Activated naive CD8-positive, alpha-beta T cell treated with anti-CD3 and anti-CD28 coated beads, Interleukin-2, amount 50 U/mL, for 24 hours (primary cell): ENCODE measurements around the gene NR3C2.
A peak's percentile ranks its signal among the peaks of the same experiment; 100 is the strongest.

Experiments used
- ATAC-seq: fragments of 150-1000 bp; cut with Tn5 transposase; one replicate; pipeline ENCODE4 v1.10.0; 2021
- DNase-seq: peaks from one replicate; pipeline ENCODE4 v3.0.0; 2021
- H3K27ac Mint-ChIP-seq: one replicate; pipeline ENCODE4 v1.8.0; 2021; ENCODE audit warnings: mild to moderate bottlenecking, mixed read lengths
- H3K27me3 Mint-ChIP-seq: one replicate; pipeline ENCODE4 v1.8.0; 2021; ENCODE audit warnings: mixed read lengths
- H3K36me3 Mint-ChIP-seq: one replicate; pipeline ENCODE4 v1.8.0; 2021; ENCODE audit warnings: low read depth, mixed read lengths
- H3K4me1 Mint-ChIP-seq: one replicate; pipeline ENCODE4 v1.8.0; 2021; ENCODE audit warnings: mixed read lengths
- H3K4me3 Mint-ChIP-seq: one replicate; pipeline ENCODE4 v1.8.0; 2021; ENCODE audit warnings: mild to moderate bottlenecking, moderate library complexity, mixed read lengths
- H3K9me3 Mint-ChIP-seq: one replicate; pipeline ENCODE4 v1.8.0; 2021; ENCODE audit warnings: mixed read lengths

The NR3C2 gene

DNA sequence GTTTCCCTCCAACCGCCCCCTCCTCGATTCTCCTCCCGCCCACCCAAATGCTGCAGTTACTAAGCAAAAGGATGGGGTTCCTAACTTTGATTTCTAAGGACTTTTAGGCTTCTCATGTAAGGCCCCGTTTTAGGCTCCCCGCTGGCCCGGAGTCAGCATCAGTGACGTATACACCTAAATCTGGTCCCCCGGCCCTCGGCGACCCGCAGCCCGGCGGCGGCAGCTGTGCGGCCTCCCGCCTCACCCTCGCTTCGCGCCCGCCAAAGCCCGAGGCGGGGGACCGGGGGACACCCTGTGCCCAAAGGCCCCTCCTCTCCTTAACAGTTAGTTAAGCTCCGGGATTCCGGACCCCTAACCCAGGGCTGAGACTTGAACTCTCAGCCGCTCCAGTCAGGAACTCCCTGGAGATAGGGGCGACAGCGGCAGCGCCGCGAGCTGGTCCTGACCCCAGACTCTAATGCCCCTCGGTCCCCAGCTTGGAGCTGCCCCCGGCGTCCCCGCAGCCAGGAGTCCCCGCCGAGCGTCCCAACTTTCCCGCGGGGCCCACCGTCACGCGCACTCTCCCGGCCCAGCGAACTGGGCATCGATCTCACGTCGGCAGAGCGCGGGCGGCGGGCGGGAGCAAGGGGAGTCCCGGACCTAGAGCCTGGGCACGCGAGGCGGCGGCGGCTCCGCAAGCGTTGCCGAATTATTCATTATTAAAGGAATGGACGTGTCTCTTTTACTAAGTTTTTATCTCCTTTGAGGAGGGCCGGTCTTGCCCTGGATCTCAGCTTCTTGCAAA lies 1.5 kb upstream of the NR3C2 start:
- peak; percentile 51 for DNase-seq
- Mint-ChIP-seq H3K9me3 (no peaks in the 10 kb centered on the region), H3K4me3 (peak overlapping the region; percentile 94), H3K4me1 (peaks cover 48% of the 10 kb centered on the region), H3K27ac (peak overlapping the region; percentile 84), H3K27me3 (peaks cover 4% of the 10 kb centered on the region), H3K36me3 (no peaks in the 10 kb centered on the region)
- no peak for ATAC-seq

DNA sequence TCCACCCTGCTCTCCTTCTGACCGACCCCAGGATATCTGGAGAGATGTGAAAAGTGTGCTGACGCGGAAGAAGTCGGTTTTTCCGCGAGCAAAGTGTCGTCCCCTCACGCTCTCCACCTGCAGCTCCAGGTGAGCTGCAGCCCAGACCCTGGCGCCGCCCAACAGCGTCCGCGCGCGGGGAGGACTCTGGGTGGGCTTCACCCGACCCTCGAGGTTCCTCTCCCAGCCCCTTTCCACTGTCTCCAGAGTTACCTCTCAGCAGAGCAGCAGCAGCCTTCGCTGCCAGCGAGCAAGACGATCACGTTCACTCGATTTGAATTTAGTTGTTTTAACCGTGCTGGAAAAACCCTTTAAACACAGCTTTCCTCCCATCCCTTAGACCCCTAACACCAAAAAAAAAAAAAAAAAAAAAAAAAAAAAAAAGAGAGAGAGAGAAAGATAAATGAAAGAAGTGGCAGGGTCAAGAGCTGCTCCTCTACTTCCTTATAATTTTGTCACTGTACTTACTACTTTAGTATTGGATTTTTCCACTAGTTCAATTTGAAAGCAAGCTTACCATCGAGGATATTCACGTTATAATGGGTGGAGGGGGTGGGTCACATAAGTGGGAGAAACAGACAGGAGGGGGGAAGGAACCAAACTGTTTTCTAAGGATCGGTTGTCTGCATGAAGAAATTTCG lies 758 bp upstream of the NR3C2 start:
- peaks cover 4% of the 10 kb centered on the region for H3K27me3 Mint-ChIP-seq
- no peak for DNase-seq
- H3K4me3 Mint-ChIP-seq: peak overlapping the region; percentile 94
- H3K27ac Mint-ChIP-seq: peak overlapping the region; percentile 84
- H3K36me3 Mint-ChIP-seq: no peaks in the 10 kb centered on the region
- no peaks in the 10 kb centered on the region for H3K9me3 Mint-ChIP-seq
- H3K4me1 Mint-ChIP-seq: peaks cover 52% of the 10 kb centered on the region
- ATAC-seq: no peak

DNA sequence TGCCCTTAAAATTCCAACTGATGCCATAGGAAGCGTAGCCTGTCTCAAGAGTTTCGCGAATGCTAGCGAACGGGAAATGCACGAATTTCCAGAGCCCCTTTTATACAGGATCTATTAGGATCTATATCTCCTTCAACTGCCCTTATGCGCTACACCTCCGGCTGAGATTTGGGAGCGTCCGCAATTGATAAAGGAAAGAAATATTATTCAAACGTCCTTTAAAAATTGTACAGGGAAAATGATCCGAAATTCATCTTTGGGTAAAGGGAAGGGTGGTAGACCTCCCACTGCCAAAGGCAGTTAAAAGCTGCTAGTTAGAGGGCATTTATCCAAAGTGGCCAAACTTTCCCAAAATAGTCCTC lies 609 bp downstream of the NR3C2 start:
- Mint-ChIP-seq H3K4me1 (peaks cover 38% of the 10 kb centered on the region), H3K9me3 (no peaks in the 10 kb centered on the region), H3K27me3 (peaks cover 4% of the 10 kb centered on the region), H3K36me3 (no peaks in the 10 kb centered on the region), H3K4me3 (peak overlapping the region; percentile 94), H3K27ac (peak overlapping the region; percentile 77)
- ATAC-seq: no peak
- DNase-seq: no peak

DNA sequence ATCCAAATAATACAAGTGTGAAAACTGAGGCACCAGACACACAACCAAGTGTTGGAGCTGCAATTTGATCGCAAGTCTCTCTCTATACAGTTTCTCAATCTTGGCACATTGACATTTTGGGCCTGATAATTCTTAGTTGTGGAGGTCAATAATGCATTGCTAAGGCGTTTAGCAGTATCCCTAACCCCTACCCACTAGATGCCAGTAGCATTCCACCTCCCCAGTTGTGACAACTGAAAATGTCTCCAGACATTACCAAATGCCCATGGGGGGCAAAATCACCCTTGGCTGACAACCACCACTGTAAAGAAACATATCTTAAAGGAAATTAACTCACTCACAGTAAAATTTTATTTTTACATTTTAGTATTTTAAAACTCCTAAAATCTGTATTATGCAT lies 4.2 kb downstream of the NR3C2 start:
- DNase-seq (no peak), ATAC-seq (no peak)
- no peaks in the 10 kb centered on the region for H3K27me3 Mint-ChIP-seq
- H3K4me3 Mint-ChIP-seq: no peak overlapping the region
- H3K9me3 Mint-ChIP-seq: no peaks in the 10 kb centered on the region
- H3K4me1 Mint-ChIP-seq: peaks cover 56% of the 10 kb centered on the region
- peaks cover 6% of the 10 kb centered on the region for H3K36me3 Mint-ChIP-seq
- no peak overlapping the region for H3K27ac Mint-ChIP-seq

DNA sequence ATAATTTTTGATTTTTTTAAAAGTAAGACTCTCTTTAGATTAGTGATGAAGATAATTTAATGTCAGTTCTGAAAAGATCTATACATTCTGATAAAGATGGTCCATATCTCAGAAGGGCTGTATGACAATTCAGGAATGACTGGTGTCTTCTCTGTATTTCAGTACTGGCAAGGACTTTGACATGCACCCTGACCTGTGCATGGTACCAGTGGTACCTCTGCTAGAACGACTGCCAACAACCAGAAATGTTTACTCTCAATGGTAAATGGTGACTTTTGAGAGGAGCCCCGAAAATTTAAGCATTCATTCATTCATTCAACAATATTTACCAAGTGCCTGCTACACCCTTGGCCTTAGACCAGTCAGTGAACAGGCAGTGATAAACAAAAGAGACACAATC lies 4.8 kb downstream of the NR3C2 start:
- H3K27ac Mint-ChIP-seq: no peak overlapping the region
- DNase-seq: no peak
- H3K27me3 Mint-ChIP-seq: no peaks in the 10 kb centered on the region
- peaks cover 62% of the 10 kb centered on the region for H3K4me1 Mint-ChIP-seq
- no peak overlapping the region for H3K4me3 Mint-ChIP-seq
- ATAC-seq: no peak
- peaks cover 6% of the 10 kb centered on the region for H3K36me3 Mint-ChIP-seq
- no peaks in the 10 kb centered on the region for H3K9me3 Mint-ChIP-seq

DNA sequence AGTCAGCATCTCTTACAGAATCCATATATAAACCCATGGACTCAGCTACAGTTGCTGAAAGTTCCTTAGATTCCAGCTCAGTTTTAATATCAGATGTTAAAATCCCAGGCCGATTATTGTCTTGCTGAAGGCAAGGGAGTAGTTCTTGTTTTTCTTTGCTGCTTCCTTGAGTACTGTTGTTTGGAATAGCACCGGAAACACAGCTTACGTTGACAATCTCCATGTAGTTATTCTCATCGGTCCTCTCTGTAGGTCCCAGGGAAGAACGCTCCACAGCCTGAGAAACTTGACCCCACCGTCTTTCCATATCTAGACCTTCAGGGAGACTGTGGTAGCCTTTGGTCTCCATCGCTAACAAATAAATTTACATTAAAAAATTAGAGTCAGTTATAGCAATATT lies 5.7 kb downstream of the NR3C2 start:
- H3K4me3 Mint-ChIP-seq: no peak overlapping the region

DNA sequence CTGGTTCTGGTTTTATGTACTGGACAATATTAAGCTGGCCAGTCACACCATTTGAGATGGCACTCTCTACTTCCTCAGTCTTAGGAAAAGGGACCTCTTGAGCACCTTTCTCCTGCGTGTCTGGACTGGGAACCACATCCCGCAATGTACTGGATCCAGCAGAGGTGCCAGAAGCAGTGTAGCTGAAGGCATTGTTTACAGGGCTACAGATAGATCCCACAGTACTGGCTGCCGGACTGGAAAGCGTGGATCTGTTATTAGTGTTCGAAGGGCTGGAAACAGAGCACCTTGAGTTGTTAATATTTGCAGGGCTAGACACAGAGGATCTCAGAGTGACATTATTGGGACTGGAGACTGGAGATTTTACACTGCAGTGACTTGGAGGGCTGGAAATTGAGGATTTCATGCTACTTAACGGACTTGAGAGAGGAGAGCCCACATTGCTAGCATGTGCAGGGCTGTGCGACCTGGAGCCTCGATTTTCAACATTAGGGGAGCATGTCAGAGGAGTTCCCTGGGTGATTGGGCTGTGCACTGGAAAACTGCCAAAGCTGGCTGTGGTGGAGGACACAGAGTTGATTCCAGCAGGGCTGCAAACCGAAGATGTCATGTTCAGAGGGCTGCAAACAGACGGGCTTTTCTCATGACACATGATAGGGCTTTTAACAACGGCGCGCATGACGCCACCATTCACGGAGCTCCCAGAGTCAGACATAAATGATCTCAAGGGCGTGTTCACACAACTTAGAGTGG lies 6.4 kb downstream of the NR3C2 start:
- H3K4me3 Mint-ChIP-seq: no peak overlapping the region
- no peaks in the 10 kb centered on the region for H3K27me3 Mint-ChIP-seq

More for the DNA sequence above, 5.7 kb downstream of the NR3C2 start:
- H3K27ac Mint-ChIP-seq: no peak overlapping the region
- peaks cover 6% of the 10 kb centered on the region for H3K36me3 Mint-ChIP-seq
- ATAC-seq (no peak), DNase-seq (no peak)
- no peaks in the 10 kb centered on the region for H3K27me3 Mint-ChIP-seq
- H3K9me3 Mint-ChIP-seq: no peaks in the 10 kb centered on the region
- peaks cover 68% of the 10 kb centered on the region for H3K4me1 Mint-ChIP-seq

DNA sequence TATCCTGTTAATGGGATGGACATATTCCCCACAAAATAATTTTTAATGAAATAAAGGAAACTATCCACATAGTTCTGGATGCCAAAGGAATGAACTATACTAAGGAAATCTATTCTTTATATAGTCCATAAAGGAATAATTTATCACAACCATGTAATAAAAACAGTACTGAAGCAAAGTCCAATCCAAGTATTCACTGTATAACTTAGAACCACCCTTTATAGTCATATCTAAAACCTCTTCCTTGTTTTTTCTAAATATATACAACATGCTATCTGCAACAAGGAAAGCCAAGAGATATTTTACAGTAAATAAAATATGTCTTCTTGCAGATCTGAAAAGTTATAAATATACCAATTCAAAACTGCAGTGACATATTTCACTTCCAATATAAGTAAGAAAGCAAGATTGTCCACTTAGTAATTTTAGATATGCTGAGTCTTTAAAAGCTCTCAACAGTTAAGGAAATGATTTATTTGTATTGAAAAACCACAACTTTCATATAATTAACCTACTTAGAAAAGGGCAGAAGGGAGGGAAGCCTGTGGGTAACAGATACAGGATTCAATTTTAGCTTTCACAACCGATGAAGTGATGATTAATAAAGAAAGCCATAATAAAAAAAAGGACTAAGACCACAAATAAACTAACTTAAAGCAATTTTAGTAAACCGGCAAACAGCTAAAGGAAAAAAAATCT lies 8.0 kb downstream of the NR3C2 start:
- ATAC-seq: peak; percentile 59
- Mint-ChIP-seq H3K4me1 (peaks cover 66% of the 10 kb centered on the region), H3K9me3 (no peaks in the 10 kb centered on the region), H3K27me3 (no peaks in the 10 kb centered on the region), H3K27ac (peak overlapping the region; percentile 52), H3K4me3 (peak overlapping the region; percentile 38), H3K36me3 (peaks cover 6% of the 10 kb centered on the region)
- no peak for DNase-seq

More for the DNA sequence above, 6.4 kb downstream of the NR3C2 start:
- DNase-seq: no peak
- no peak for ATAC-seq
- no peaks in the 10 kb centered on the region for H3K9me3 Mint-ChIP-seq
- peaks cover 70% of the 10 kb centered on the region for H3K4me1 Mint-ChIP-seq
- no peak overlapping the region for H3K27ac Mint-ChIP-seq
- peaks cover 6% of the 10 kb centered on the region for H3K36me3 Mint-ChIP-seq

DNA sequence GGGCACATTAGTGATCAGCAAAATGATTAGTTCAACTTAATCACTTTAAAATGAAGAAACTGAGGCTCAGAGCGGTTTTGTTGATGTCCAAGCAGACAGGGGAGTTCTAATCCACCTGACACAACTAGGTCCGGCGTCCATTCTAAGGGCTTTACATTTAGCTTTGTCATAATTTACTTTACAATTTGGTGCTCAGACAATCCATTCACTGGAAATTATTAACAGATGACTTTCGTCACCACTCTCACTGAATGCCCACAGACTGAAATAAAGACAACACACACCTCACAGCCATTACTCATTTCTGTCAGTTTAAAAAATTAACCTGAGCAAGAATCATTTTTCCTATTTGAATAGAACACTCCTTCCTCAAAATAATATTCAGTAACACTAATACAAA lies 10.8 kb downstream of the NR3C2 start:
- no peak for DNase-seq
- peaks cover 82% of the 10 kb centered on the region for H3K4me1 Mint-ChIP-seq

DNA sequence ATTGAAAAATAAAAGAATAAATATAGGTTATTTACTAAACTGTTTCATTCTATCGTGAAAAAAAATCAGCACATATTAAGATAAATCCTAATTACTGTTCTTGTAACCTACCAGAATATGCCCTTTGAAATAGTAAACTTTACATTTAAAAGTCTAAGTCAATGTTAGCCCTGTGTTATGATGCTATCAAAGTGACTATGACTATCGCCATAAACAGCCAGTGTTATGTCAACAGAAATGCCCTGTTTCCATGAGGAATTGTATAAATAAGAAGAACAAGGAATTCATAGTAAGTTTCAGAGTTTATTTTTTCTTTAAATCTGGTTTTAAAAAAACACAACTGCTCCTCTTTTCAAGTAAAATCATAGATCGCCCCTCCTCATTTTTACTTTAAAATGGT lies 11.4 kb downstream of the NR3C2 start:
- ATAC-seq (no peak), DNase-seq (no peak)
- peaks cover 3% of the 10 kb centered on the region for H3K36me3 Mint-ChIP-seq
- H3K27me3 Mint-ChIP-seq: no peaks in the 10 kb centered on the region
- no peak overlapping the region for H3K27ac Mint-ChIP-seq
- H3K9me3 Mint-ChIP-seq: no peaks in the 10 kb centered on the region
- H3K4me1 Mint-ChIP-seq: peaks cover 85% of the 10 kb centered on the region
- H3K4me3 Mint-ChIP-seq: no peak overlapping the region

More for the DNA sequence above, 10.8 kb downstream of the NR3C2 start:
- ATAC-seq: no peak
- Mint-ChIP-seq H3K27me3 (no peaks in the 10 kb centered on the region), H3K36me3 (peaks cover 6% of the 10 kb centered on the region), H3K27ac (no peak overlapping the region), H3K4me3 (no peak overlapping the region), H3K9me3 (no peaks in the 10 kb centered on the region)

DNA sequence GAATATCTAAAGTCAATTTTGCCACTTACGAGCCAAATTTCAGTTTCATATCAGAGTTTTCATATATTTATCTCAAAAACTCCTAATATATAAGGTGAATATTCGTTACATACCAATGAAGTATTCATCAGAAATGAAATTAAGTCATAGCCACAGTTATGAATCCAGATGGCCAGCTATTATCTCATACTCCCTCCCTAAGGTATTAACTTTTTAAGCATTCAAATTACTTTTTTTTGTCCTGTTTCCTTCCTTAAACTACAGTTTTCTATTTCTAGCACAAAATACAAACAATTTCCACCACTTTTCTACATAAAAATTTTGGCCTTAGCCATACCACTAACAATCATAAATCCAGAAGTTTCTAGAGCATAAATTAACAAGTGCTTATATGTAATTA lies 13.0 kb downstream of the NR3C2 start:
- Mint-ChIP-seq H3K4me1 (peaks cover 81% of the 10 kb centered on the region), H3K9me3 (no peaks in the 10 kb centered on the region), H3K27me3 (no peaks in the 10 kb centered on the region), H3K27ac (no peak overlapping the region), H3K36me3 (no peaks in the 10 kb centered on the region), H3K4me3 (no peak overlapping the region)
- no peak for ATAC-seq
- DNase-seq: no peak

DNA sequence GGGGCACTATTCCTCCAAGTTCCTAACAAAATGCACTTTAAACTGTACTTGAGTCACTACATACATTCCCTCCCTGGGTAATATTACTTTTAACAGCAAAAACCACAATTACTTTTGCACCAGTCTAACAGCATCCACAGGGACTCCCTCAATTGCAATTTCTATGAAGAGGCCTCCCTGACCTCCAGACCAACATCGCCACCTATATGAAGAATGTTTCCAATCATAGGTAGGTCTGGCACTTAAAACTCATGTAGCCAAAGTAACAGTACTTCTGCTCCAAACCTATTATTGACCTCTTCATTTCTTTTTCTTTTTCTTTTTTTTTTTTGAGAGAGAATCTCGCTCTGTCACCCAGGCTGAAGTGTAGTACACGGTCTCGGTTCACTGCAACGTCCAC lies 15.6 kb downstream of the NR3C2 start:
- peaks cover 85% of the 10 kb centered on the region for H3K4me1 Mint-ChIP-seq
- no peaks in the 10 kb centered on the region for H3K36me3 Mint-ChIP-seq
- peaks cover 7% of the 10 kb centered on the region for H3K9me3 Mint-ChIP-seq
- H3K4me3 Mint-ChIP-seq: no peak overlapping the region
- H3K27me3 Mint-ChIP-seq: no peaks in the 10 kb centered on the region
- H3K27ac Mint-ChIP-seq: no peak overlapping the region
- ATAC-seq (no peak), DNase-seq (no peak)

DNA sequence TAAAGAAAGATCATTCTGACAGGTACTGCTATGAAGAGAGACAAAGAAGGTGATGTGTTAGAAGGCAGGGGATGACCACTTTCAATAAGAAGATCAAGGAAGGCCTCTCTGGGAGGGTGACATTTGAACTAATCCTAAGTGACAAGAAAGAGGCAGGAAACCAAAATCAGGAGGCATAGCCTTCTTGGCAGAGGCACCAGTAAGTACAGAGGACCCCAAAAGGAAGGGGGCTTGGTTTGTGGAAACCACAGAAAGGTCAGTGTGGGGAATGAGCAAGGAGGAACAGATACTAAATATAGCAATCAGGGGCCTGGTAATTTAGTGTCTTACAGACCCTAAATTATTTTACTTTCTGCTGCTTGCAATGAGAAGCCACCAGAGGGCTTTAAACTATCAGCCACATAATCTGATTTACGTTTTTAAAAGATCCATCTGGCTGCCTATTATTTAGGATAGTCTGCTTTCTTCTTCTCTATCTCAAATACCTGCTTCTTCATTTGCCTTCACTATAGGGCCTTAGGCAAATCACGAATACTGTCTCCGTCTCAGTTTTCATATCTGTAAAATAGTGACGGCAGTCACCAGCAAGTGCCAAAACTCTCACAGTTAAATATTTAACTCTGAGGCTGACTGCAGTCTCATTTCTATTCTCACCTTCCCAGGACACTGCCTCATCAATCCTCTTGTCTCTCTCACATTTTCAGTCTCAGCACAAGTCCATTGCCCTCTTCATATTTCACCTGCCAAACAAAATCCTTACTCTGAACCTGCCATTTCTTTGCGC lies 16.7 kb downstream of the NR3C2 start:
- Mint-ChIP-seq H3K36me3 (no peaks in the 10 kb centered on the region), H3K27me3 (no peaks in the 10 kb centered on the region), H3K9me3 (peaks cover 7% of the 10 kb centered on the region), H3K4me3 (no peak overlapping the region), H3K27ac (peak overlapping the region; percentile 73), H3K4me1 (peaks cover 83% of the 10 kb centered on the region)
- DNase-seq: no peak
- peak; percentile 76 for ATAC-seq

DNA sequence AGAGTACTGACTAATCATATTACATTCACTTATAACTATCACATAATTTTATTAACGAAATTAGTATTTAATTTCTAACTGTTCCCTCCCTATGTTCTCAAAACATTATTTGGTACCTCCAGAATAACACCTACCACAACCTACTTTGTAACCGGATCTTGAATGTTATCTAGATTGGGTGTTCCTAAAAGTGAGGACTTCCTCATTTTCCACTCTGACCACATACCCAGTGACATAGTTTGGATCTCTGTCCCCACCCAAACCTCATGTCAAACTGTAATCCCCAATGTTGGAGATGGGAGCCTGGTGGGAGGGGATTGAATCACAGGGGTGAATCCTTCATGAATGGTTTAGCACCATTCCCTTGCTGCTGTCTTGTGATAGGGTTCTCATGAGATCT lies 21.8 kb downstream of the NR3C2 start:
- DNase-seq: no peak
- Mint-ChIP-seq H3K27me3 (no peaks in the 10 kb centered on the region), H3K36me3 (peaks cover 2% of the 10 kb centered on the region), H3K27ac (no peak overlapping the region), H3K4me1 (peaks cover 74% of the 10 kb centered on the region), H3K9me3 (peaks cover 7% of the 10 kb centered on the region), H3K4me3 (no peak overlapping the region)
- ATAC-seq: no peak
